NOMO-1 (cell line): ENCODE data around the gene MYBPHL.
"Not testable (repeated sequence)": the region's sequence is repeated elsewhere in the genome, so short reads cannot be mapped to it uniquely, and the experiment has no call there.

Experiments
- DNase-seq, 2 experiments: peaks; one replicate each; lab custom pipeline; 2025; ENCODE audit not compliant: unreplicated experiment in 2 of 2; lab: John Stamatoyannopoulos, UW

Gene MYBPHL

GRCh38 chr1:109307274-109308021 lies 637 bp upstream of the MYBPHL start:
- DNase-seq: peak; percentile 55 to 78

GRCh38 chr1:109305991-109306390 lies 820 bp downstream of the MYBPHL start:
- DNase-seq: not testable (repeated sequence)

DNA sequence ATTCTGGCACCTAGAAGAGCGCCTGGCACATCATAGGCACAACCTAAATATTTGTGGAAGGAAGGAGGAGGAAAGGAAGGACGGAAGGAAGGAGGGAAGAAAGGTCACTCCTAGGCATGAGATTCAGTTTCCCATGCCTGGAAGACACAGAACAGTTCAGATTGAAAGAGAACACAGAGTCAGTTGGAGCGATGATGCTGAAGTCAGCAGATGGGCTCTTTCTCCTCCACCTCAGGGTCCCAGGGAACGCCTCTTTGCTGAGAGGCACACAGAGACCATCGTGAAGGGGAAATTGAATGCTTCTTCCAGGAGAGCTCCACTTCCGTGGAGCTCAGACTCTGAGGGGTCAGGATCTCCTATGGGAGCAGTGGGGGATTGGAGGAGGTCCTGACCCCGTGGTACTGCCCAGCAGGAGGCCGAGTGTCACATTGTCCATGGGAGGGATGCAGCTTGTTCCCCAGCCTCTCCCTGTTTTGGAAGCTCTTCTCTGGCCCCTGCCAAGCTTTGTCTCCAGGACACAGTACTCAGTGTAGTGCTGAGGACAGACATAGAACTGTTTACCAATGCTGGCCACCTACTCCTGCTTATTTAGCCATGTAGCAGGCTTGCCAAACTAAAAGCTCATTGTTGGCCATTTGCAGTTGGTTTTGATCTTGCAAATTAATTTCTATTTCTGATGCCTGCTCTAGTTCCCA lies 2.4 kb downstream of the MYBPHL start:
- DNase-seq: no peak

DNA sequence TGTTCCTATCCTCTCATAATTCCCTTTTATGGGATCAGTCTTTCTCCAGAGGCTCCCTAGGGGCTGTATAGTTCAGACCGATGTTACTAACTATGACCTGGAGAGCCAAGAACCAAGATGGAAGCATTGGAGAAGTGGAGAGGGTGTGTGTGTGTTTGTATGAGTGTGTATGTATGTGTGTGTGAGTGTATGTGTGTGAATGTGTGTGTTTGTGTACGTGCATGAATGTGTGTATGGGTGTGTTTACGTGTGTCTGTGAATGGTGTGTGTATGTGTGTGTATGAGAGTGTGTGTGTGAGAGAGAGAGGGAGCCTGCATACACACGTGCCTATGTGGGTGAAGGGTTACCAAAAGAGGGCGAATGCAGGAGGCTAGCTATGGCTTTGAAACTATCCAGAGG lies 4.9 kb downstream of the MYBPHL start:
- no peak for DNase-seq

DNA sequence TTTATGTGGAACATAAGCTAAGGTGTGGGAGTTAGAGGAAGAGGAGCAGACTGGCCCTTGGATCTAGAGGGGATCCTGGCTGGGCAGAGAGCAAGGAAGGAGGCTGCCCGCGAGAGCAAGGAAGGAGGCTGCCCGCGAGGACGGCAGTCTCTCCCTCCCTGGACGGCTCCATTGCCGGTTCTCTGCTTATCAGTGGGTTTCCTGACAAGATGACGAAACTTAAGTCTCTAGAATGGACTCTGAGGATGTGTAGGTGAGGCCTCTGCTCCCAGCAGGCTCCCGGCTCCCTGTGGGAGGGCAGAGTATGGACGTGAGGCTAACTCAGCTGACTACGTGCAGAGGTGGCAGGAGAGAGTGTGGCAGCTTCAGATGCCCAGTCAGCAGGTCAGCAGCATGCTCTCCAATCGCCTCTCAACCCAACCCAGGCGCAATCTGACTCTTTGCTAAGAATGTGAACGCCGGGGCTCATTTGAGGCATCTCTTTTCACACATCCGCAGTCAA lies 6.1 kb downstream of the MYBPHL start:
- DNase-seq: no peak

- no peak for DNase-seq
These were observed 7.1 kb downstream of the MYBPHL start for GRCh38 chr1:109299558-109300343.

DNA sequence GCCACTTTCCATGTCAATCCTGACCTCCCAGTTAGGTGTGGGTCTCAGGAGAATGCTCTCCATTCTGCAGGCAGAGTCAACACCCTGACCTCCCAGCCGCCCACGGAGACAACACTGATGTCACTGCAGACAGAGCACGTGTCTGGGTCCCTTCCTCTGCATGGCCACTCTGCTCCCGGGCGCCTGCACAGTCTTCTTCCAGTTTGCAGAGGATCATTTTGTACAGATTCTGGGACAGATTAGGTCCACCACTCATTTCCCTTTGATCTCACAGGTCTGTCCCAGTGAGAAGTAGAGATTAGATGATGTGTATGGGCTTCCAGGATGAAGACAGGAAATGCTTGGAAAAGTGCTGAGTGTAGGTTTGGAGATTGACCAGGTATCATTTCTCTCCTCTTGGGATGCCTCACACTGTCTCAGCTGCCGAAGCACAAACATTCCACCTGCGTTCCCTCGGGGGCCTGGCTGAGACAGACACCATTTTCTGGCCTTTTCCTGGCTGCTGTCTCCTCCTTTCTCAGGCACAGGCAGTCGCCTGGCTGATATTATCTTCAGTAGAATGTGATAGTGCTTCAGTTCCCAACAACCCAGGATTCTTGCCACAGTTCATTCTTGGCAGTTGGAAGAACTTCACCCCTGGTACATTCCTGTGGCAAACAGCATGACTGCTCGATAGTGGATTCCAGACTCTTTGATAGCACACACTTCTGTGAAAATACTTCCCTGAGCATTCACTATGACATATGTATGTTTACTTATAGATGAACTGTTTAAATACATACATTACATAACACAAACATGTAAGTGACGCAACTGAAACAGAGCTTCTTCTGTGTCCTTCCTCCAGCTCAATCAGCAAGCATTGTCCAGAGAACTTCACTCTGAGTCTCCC lies 7.9 kb downstream of the MYBPHL start:
- no peak for DNase-seq

GRCh38 chr1:109296782-109297181 lies 10.0 kb downstream of the MYBPHL start:
- no peak for DNase-seq

DNA sequence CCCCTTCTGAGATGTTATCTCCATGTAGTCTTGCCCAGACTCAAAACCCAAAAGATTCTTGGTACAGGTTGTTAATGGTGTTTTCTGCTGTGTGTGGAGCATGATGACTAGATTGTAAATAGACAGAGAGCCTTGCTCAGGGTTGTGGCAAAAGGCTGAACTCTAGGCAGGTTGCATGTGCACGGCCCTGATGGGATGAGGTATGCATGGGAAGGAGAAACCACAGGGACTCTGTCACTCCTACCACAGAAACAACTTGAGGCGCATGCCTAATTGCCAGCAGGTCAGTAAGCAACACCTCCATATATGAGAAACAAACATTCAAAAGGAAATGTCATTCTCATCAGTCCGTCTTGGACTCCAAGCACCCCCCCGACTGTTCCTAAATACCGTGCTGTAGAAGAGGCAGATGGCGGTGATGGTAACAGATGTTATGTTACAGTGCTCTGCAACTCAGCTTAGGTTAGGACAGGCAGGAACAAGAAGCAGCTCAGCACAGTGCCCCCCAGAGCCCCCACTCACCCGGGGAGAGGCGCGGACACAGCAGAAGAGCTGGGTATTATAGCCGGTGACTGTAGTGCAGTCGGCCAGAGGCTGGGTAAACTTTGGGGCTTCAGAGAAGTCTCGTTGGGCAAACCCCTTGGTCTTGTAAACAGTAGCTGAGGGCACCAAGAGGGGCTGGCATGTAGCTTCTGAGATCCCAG lies 10.9 kb downstream of the MYBPHL start:
- no peak for DNase-seq

- peak; percentile 46 to 77 for DNase-seq
These were observed 12.3 kb downstream of the MYBPHL start for GRCh38 chr1:109294481-109294880.

DNA sequence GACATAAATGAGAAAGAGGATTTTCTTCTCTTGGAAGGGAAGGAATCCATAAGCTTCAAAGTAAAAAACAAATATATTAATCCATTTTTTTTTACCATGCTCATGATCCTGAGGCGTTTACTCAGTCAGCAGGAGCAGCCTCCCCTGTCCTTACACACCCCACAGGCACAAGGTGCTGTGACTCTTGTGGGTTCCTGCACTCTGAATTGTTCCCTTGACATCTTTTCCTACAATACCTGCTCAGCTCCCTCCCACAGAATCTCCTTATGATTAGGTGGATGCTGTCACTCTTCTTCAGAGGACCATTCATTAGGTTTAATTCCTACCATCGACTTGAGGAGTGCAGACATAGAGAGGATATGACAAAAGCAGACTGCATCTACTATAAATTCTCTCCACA lies 13.8 kb downstream of the MYBPHL start:
- no peak for DNase-seq

DNA sequence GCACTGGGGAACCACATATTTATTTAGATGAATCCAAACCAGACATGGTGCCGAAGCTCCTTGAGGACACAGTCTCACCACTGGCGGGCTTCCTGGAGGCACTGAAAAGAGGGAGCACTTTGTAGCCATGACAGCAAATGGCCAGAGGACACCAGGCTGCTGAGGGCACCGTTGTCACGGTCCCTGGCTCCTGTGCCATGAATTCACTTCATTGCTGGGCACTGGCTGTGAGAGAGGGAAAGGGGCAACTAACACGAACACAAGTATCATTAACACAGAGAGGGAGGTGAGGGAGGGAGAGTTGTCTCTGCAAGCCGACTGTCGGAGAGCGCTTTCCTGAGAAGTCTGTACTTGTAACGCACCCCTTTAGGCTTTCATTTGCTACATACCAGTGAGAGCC lies 14.4 kb downstream of the MYBPHL start:
- no peak for DNase-seq

DNA sequence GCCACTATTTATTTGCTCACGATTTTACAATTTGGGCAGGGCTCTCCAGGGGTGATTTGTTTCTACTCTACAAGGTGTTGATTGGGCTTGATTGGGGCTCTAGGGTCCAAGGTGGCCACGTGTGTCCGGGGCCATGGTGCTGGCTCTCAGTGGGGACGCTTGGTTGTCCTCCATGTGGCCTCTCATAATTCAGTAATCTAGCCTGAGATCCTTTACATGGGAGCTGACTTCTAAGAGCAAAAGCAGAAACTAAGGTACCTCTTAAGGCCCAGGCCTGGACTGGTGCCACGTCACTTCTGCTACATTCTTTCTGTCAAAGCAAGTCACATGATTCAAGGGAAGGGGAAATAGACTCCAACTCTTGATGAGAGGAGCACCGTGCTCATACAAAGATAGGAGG lies 15.8 kb downstream of the MYBPHL start:
- peak; percentile 69 to 91 for DNase-seq

- DNase-seq: no peak
These were observed 16.7 kb downstream of the MYBPHL start for GRCh38 chr1:109290137-109290536.

DNA sequence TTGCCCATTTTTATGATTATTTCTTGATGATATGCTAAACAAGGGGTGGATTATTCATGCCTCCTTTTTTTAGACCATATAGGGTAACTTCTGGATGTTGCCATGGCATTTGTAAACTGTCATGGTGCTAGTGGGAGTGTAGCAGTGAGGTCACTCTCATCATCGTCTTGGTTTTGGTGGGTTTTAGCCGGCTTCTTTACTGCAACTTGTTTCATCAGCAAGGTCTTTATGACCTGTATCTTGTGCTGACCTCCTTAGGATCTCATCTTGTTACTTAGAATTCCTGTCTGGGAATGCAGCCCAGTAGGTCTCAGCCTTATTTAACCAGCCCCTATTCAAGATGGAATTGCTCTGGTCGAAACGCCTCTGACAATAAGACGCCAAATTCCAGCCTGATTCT lies 20.0 kb downstream of the MYBPHL start:
- DNase-seq: not testable (repeated sequence)

- no peak for DNase-seq
These were observed 22.8 kb downstream of the MYBPHL start for GRCh38 chr1:109283748-109284600.

DNA sequence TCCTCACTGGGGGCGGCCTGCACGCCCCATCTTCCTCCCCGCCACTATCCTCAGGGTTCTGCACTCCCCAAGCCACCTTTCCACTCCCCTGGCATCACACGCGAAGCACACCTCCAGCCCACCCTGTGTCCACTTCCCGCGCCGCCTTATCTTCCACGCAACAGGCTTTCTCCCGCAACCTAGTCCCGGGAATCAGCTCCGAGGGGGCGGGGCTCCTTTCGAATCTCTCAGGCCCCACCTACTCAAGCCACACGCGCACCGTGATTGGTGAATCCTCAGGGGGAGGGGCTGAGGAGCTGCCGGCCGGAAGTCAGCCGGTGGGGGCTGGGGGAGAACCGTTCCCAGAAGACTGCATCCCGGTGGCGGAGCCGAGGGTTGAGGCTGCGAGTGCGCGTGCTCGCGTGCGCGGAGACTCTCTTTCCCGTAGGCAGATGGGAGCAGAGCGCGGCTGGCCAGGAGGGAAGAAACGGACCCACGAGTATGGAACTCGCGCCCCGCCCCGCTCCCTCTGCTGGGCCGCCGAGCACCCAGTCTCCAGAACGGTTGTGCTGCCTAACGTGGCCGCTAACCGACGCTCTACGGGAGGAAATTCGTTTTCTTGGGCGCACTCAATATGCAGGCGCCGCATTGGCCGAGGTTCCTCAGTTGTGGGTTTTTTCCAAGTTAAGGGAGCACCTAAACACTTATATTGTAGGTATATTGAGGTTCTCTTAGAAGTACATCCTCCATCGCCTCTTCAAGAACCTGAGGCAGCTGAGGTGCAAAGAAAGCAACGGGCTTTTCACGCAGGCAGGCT lies 23.7 kb downstream of the MYBPHL start, which contains the start of gene PSRC1:
PSRC1 (minus strand) TSS at position 194 of the 796 bp plus-strand sequence.
- DNase-seq: peak; percentile 85 to 89

DNA sequence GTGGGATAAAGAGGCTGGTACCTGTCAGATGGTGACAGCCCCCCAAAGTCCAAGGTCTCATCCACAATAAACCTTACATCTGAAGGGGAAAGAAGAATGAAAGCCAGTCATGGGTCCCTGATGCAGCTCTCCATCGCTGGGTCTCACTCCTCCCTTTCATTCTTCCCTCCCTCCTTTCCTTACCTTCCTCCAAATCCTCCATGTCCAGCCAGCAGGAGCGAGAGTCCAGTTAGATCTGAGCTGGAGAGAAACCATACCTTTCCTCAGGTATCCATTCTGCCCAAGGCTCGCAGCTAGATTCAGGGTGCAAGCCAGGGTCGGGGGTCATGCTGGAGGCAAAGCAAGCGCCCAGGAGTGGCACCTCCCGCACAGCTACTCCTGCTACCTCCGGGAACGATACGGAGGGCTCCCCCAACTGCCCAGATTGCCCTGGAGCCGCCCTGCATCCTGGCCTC lies 24.3 kb downstream of the MYBPHL start:
- DNase-seq: no peak
